ENCODE data around the gene RPS25. TPM values are rescaled to one million over a fixed set of nuclear protein-coding genes. Genes with fewer than 3 reads are reported as not detected.
A peak's percentile ranks its signal among the peaks of the same experiment; 100 is the strongest.

Gene RPS25
- total and polyA plus RNA-seq, 9 of the 15 experiments (the other 6 are each of a cell fraction or from before 2014, with no cell fraction given) = 1,553 to 5,486 (median 2,471) TPM

GRCh38 chr11:119067371-119068222 lies 49.5 kb upstream of the RPS25 start, which contains the start of gene VPS11 (continued):
- TF ChIP-seq TBP (optimal IDR thresholded peaks at IDR 0.05; ENCODE audit: low read depth, low read length) = peak; percentile 56
- peak; percentile 99 for TF ChIP-seq TOE1 (IDR thresholded peaks at IDR 0.05; ENCODE audit: borderline replicate concordance)
- TF ChIP-seq TOE1 (CRISPR knock-in tag; IDR thresholded peaks at IDR 0.05; ENCODE audit: borderline replicate concordance, low read depth) = no peak
- no peak for TF ChIP-seq SLC30A9 (CRISPR knock-in tag; IDR thresholded peaks at IDR 0.05)
- TF ChIP-seq TFAP4 (CRISPR knock-in tag; IDR thresholded peaks at IDR 0.05; ENCODE audit: borderline replicate concordance) = peak; percentile 83
- no peak for TF ChIP-seq ZNF23 (CRISPR knock-in tag; IDR thresholded peaks at IDR 0.05)
- no peak for TF ChIP-seq U2AF2 (optimal IDR thresholded peaks at IDR 0.05; ENCODE audit: low read depth, low read length)
- peak; percentile 65; the same call in 1 of the 2 replicates for TF ChIP-seq L3MBTL2 (IDR thresholded peaks at IDR 0.05)
- 0 out of 2 replicates have a peak, but pooled peaks have one; percentile 21 for TF ChIP-seq MTA2 (IDR thresholded peaks at IDR 0.05; ENCODE audit: low read depth)
- TF ChIP-seq, protein P1, sequence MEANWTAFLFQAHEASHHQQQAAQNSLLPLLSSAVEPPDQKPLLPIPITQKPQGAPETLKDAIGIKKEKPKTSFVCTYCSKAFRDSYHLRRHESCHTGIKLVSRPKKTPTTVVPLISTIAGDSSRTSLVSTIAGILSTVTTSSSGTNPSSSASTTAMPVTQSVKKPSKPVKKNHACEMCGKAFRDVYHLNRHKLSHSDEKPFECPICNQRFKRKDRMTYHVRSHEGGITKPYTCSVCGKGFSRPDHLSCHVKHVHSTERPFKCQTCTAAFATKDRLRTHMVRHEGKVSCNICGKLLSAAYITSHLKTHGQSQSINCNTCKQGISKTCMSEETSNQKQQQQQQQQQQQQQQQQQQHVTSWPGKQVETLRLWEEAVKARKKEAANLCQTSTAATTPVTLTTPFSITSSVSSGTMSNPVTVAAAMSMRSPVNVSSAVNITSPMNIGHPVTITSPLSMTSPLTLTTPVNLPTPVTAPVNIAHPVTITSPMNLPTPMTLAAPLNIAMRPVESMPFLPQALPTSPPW (CRISPR knock-in tag; IDR thresholded peaks at IDR 0.05) = peak; percentile 72
- no peak for TF ChIP-seq RHOXF2B (CRISPR knock-in tag; conservative IDR thresholded peaks at IDR 0.05)
- TF ChIP-seq SAFB2 (IDR thresholded peaks at IDR 0.05; ENCODE audit: borderline replicate concordance, low read depth, low read length, severe bottlenecking) = no peak
- TF ChIP-seq MCM5 (IDR thresholded peaks at IDR 0.05; ENCODE audit: low read depth) = no peak
- TF ChIP-seq POLR2G (IDR thresholded peaks at IDR 0.05; ENCODE audit: low read depth, low read length) = peak; percentile 90
- TF ChIP-seq TAF9B (IDR thresholded peaks at IDR 0.05; ENCODE audit: partially characterized antibody) = peak; percentile 82
- TF ChIP-seq ATF1 (CRISPR knock-in tag; IDR thresholded peaks at IDR 0.05) = no peak
- TF ChIP-seq ATF1 (tag; IDR thresholded peaks at IDR 0.05) = peak; percentile 83
- TF ChIP-seq STAT5A (IDR thresholded peaks at IDR 0.05; ENCODE audit: borderline replicate concordance, low read length) = no peak
- TF ChIP-seq, protein P2, sequence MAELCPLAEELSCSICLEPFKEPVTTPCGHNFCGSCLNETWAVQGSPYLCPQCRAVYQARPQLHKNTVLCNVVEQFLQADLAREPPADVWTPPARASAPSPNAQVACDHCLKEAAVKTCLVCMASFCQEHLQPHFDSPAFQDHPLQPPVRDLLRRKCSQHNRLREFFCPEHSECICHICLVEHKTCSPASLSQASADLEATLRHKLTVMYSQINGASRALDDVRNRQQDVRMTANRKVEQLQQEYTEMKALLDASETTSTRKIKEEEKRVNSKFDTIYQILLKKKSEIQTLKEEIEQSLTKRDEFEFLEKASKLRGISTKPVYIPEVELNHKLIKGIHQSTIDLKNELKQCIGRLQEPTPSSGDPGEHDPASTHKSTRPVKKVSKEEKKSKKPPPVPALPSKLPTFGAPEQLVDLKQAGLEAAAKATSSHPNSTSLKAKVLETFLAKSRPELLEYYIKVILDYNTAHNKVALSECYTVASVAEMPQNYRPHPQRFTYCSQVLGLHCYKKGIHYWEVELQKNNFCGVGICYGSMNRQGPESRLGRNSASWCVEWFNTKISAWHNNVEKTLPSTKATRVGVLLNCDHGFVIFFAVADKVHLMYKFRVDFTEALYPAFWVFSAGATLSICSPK (IDR thresholded peaks at IDR 0.05; ENCODE audit: borderline replicate concordance) = no peak
- TF ChIP-seq, protein P3, sequence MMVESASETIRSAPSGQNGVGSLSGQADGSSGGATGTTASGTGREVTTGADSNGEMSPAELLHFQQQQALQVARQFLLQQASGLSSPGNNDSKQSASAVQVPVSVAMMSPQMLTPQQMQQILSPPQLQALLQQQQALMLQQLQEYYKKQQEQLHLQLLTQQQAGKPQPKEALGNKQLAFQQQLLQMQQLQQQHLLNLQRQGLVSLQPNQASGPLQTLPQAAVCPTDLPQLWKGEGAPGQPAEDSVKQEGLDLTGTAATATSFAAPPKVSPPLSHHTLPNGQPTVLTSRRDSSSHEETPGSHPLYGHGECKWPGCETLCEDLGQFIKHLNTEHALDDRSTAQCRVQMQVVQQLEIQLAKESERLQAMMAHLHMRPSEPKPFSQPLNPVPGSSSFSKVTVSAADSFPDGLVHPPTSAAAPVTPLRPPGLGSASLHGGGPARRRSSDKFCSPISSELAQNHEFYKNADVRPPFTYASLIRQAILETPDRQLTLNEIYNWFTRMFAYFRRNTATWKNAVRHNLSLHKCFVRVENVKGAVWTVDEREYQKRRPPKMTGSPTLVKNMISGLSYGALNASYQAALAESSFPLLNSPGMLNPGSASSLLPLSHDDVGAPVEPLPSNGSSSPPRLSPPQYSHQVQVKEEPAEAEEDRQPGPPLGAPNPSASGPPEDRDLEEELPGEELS (CRISPR knock-in tag; IDR thresholded peaks at IDR 0.05; ENCODE audit: borderline replicate concordance) = 0 out of 2 replicates have a peak, but pooled peaks have one; percentile 43
- peak; percentile 99 for TF ChIP-seq RAD51 (IDR thresholded peaks at IDR 0.05; ENCODE audit: borderline replicate concordance, low read depth)
- no peak for TF ChIP-seq CSDE1 (IDR thresholded peaks at IDR 0.05)
- no peak for TF ChIP-seq ZEB2 (IDR thresholded peaks at IDR 0.05)

All from K562 (cell line).